WTC11 (cell line): Measurements from ENCODE around the gene FGFBP1. TPM values are rescaled to one million over a fixed set of nuclear protein-coding genes. Genes with fewer than 3 reads are reported as not detected.

ENCODE experiments used
- ATAC-seq: fragments of 200-7000 bp; cut with Tn5 transposase; 2 replicates; pipeline ENCODE4 v1.10.0; 2021; ENCODE audit warnings: mild to moderate bottlenecking, moderate library complexity
- CTCF ChIA-PET: fragments of 300-600 bp; sonication (Branson Sonifier 250); formaldehyde crosslinking; loops from one replicate; lab custom pipeline; 2021; ENCODE audit warnings: antibody characterized with exemption; lab: Charles Lee
- POLR2A ChIA-PET: fragments of 350-600 bp; sonication (Branson Sonifier 250); formaldehyde crosslinking; loops from one replicate; lab custom pipeline; 2021; ENCODE audit warnings: antibody characterized with exemption; lab: Charles Lee
- DNase-seq: peaks from one replicate; pipeline ENCODE4 v3.0.0; 2021; ENCODE audit warnings: low spot score
- H3K27ac Mint-ChIP-seq: 2 replicates; pipeline ENCODE4 v1.8.0; 2021; ENCODE audit warnings: mixed read lengths
- H3K27me3 Mint-ChIP-seq: 2 replicates; pipeline ENCODE4 v1.8.0; 2021; ENCODE audit warnings: low read depth, mild to moderate bottlenecking, moderate library complexity, mixed read lengths
- H3K36me3 Mint-ChIP-seq: 2 replicates; pipeline ENCODE4 v1.8.0; 2021; ENCODE audit warnings: mixed read lengths
- H3K4me1 Mint-ChIP-seq: 2 replicates; pipeline ENCODE4 v1.8.0; 2022; ENCODE audit warnings: mixed read lengths
- H3K4me3 Mint-ChIP-seq: 2 replicates; pipeline ENCODE4 v1.8.0; 2021; ENCODE audit warnings: mild to moderate bottlenecking, moderate library complexity, mixed read lengths
- H3K9me3 Mint-ChIP-seq: 2 replicates; pipeline ENCODE4 v1.8.0; 2021; ENCODE audit warnings: mixed read lengths
- ELF4 ChIP-seq: sonication (generic); formaldehyde crosslinking; IDR thresholded peaks from 2 replicates; pipeline ENCODE4 v1.8.1; 2022; ENCODE audit warnings: low read depth, mild to moderate bottlenecking, moderate library complexity, missing genetic modification reagents
- FOXP1 ChIP-seq: sonication (generic); formaldehyde crosslinking; IDR thresholded peaks from 2 replicates; pipeline ENCODE4 v1.8.0; 2022; ENCODE audit warnings: missing genetic modification reagents, mild to moderate bottlenecking, moderate library complexity, borderline replicate concordance
- GABPB1 ChIP-seq: sonication (generic); formaldehyde crosslinking; IDR thresholded peaks from 2 replicates; pipeline ENCODE4 v1.8.1; 2023; ENCODE audit warnings: mild to moderate bottlenecking, missing genetic modification reagents
- JAZF1 ChIP-seq: fragments of 250-450 bp; sonication (Bioruptor Pico); IDR thresholded peaks from 2 replicates; pipeline ENCODE4 v1.9.0; 2021; ENCODE audit warnings: moderate library complexity, mild to moderate bottlenecking, inconsistent platforms
- JUN ChIP-seq: sonication (generic); formaldehyde crosslinking; IDR thresholded peaks from 2 replicates; pipeline ENCODE4 v1.8.0; 2023; ENCODE audit warnings: mild to moderate bottlenecking, missing genetic modification reagents
- NFYB ChIP-seq: sonication (generic); formaldehyde crosslinking; conservative IDR thresholded peaks from 2 replicates; pipeline ENCODE4 v1.8.0; 2022; ENCODE audit warnings: low read depth, missing genetic modification reagents
- NR1H2 ChIP-seq: sonication (generic); formaldehyde crosslinking; IDR thresholded peaks from 2 replicates; pipeline ENCODE4 v1.9.0; 2021; ENCODE audit warnings: mild to moderate bottlenecking, moderate library complexity, missing genetic modification reagents
- PRRX2 ChIP-seq: fragments of 250-450 bp; sonication (Bioruptor Pico); IDR thresholded peaks from 2 replicates; pipeline ENCODE4 v1.8.0; 2021; ENCODE audit warnings: mild to moderate bottlenecking
- SMAD4 ChIP-seq: sonication (generic); formaldehyde crosslinking; IDR thresholded peaks from 2 replicates; pipeline ENCODE4 v1.8.0; 2022; ENCODE audit warnings: mild to moderate bottlenecking, missing genetic modification reagents
- TEAD4 ChIP-seq: sonication (generic); formaldehyde crosslinking; IDR thresholded peaks from 2 replicates; pipeline ENCODE4 v1.8.0; 2022; ENCODE audit warnings: mild to moderate bottlenecking, missing genetic modification reagents
- ZNF232 ChIP-seq: sonication (generic); formaldehyde crosslinking; IDR thresholded peaks from 2 replicates; pipeline ENCODE4 v1.8.0; 2022; ENCODE audit warnings: mild to moderate bottlenecking, missing genetic modification reagents
- ZNF671 ChIP-seq: fragments of 250-450 bp; sonication (Bioruptor Pico); IDR thresholded peaks from 2 replicates; pipeline ENCODE4 v1.8.0; 2021; ENCODE audit warnings: mild to moderate bottlenecking
- total RNA-seq: library from RNA; stranded (reverse); gene quantifications from 3 replicates; pipeline ENCODE4 v1.2.3, GENCODE V29; 2021
- TF ChIP-seq, protein P1 (sequence below): sonication (generic); formaldehyde crosslinking; IDR thresholded peaks from 2 replicates; pipeline ENCODE4 v1.8.0; 2023; ENCODE audit warnings: missing genetic modification reagents, mild to moderate bottlenecking, borderline replicate concordance
- TF ChIP-seq, protein P2 (sequence below): sonication (generic); formaldehyde crosslinking; IDR thresholded peaks from 2 replicates; pipeline ENCODE4 v1.8.0; 2022; ENCODE audit warnings: mild to moderate bottlenecking, missing genetic modification reagents
- TF ChIP-seq, protein P3 (sequence below): sonication (generic); formaldehyde crosslinking; IDR thresholded peaks from 2 replicates; pipeline ENCODE4 v1.8.0; 2022; ENCODE audit warnings: mild to moderate bottlenecking, missing genetic modification reagents
- TF ChIP-seq, protein P4 (sequence below): sonication (generic); formaldehyde crosslinking; IDR thresholded peaks from 2 replicates; pipeline ENCODE4 v1.8.1; 2023; ENCODE audit warnings: mild to moderate bottlenecking, missing genetic modification reagents
- TF ChIP-seq, protein P5 (sequence below): fragments of 250-450 bp; sonication (Bioruptor Pico); IDR thresholded peaks from 2 replicates; pipeline ENCODE4 v1.9.0; 2021; ENCODE audit warnings: mild to moderate bottlenecking
- TF ChIP-seq, protein P6 (sequence below): fragments of 250-450 bp; sonication (Bioruptor Pico); IDR thresholded peaks from 2 replicates; pipeline ENCODE4 v1.9.0; 2021; ENCODE audit warnings: moderate library complexity, mild to moderate bottlenecking, inconsistent platforms, borderline replicate concordance
- TF ChIP-seq, protein P7 (sequence below): fragments of 250-450 bp; sonication (Bioruptor Pico); IDR thresholded peaks from 2 replicates; pipeline ENCODE4 v1.9.0; 2021; ENCODE audit warnings: mild to moderate bottlenecking, borderline replicate concordance
- TF ChIP-seq, protein P8 (sequence below): sonication (generic); formaldehyde crosslinking; IDR thresholded peaks from 2 replicates; pipeline ENCODE4 v1.8.1; 2023; ENCODE audit warnings: mild to moderate bottlenecking, missing genetic modification reagents

Gene FGFBP1
- total RNA-seq, 1 experiment from 2014 or later = not detected

DNA sequence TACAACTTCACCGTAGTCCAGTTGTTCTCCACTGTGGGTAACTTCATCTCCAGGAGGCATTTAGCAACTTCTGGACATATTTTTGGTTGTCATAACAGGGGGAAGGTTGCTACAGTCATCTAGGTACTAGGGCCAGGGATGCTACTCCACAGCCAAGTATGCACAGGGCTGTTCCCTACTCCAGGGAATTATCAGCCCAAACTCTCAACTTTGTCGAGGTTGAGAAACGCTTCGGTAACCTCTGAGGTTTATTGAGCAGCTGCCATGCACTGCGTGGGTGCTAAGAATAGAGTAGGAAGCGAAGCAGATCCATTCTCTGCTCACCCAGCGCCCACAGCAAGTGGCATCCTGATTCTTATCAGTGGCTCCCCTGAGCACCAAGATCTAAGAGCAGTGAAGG lies 8.2 kb downstream of the FGFBP1 start:
- CTCF ChIA-PET = interaction anchor here (0.7 to 1.4 kb wide), 3 partner anchors 34 to 125 kb away, joined by 4 to 5 read pairs (median 4); no protein-coding TSS in a partner anchor
- H3K27ac Mint-ChIP-seq = no peak overlapping the region
- H3K4me1 Mint-ChIP-seq = no peaks in the 10 kb centered on the region
- TF ChIP-seq, protein P1, sequence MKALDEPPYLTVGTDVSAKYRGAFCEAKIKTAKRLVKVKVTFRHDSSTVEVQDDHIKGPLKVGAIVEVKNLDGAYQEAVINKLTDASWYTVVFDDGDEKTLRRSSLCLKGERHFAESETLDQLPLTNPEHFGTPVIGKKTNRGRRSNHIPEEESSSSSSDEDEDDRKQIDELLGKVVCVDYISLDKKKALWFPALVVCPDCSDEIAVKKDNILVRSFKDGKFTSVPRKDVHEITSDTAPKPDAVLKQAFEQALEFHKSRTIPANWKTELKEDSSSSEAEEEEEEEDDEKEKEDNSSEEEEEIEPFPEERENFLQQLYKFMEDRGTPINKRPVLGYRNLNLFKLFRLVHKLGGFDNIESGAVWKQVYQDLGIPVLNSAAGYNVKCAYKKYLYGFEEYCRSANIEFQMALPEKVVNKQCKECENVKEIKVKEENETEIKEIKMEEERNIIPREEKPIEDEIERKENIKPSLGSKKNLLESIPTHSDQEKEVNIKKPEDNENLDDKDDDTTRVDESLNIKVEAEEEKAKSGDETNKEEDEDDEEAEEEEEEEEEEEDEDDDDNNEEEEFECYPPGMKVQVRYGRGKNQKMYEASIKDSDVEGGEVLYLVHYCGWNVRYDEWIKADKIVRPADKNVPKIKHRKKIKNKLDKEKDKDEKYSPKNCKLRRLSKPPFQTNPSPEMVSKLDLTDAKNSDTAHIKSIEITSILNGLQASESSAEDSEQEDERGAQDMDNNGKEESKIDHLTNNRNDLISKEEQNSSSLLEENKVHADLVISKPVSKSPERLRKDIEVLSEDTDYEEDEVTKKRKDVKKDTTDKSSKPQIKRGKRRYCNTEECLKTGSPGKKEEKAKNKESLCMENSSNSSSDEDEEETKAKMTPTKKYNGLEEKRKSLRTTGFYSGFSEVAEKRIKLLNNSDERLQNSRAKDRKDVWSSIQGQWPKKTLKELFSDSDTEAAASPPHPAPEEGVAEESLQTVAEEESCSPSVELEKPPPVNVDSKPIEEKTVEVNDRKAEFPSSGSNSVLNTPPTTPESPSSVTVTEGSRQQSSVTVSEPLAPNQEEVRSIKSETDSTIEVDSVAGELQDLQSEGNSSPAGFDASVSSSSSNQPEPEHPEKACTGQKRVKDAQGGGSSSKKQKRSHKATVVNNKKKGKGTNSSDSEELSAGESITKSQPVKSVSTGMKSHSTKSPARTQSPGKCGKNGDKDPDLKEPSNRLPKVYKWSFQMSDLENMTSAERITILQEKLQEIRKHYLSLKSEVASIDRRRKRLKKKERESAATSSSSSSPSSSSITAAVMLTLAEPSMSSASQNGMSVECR (CRISPR knock-in tag) = no peak
- TF ChIP-seq, protein P2, sequence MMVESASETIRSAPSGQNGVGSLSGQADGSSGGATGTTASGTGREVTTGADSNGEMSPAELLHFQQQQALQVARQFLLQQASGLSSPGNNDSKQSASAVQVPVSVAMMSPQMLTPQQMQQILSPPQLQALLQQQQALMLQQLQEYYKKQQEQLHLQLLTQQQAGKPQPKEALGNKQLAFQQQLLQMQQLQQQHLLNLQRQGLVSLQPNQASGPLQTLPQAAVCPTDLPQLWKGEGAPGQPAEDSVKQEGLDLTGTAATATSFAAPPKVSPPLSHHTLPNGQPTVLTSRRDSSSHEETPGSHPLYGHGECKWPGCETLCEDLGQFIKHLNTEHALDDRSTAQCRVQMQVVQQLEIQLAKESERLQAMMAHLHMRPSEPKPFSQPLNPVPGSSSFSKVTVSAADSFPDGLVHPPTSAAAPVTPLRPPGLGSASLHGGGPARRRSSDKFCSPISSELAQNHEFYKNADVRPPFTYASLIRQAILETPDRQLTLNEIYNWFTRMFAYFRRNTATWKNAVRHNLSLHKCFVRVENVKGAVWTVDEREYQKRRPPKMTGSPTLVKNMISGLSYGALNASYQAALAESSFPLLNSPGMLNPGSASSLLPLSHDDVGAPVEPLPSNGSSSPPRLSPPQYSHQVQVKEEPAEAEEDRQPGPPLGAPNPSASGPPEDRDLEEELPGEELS (CRISPR knock-in tag) = no peak
- TF ChIP-seq FOXP1 (CRISPR knock-in tag) = no peak
- TF ChIP-seq, protein P3, sequence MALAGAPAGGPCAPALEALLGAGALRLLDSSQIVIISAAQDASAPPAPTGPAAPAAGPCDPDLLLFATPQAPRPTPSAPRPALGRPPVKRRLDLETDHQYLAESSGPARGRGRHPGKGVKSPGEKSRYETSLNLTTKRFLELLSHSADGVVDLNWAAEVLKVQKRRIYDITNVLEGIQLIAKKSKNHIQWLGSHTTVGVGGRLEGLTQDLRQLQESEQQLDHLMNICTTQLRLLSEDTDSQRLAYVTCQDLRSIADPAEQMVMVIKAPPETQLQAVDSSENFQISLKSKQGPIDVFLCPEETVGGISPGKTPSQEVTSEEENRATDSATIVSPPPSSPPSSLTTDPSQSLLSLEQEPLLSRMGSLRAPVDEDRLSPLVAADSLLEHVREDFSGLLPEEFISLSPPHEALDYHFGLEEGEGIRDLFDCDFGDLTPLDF (CRISPR knock-in tag) = no peak
- TF ChIP-seq, protein P4, sequence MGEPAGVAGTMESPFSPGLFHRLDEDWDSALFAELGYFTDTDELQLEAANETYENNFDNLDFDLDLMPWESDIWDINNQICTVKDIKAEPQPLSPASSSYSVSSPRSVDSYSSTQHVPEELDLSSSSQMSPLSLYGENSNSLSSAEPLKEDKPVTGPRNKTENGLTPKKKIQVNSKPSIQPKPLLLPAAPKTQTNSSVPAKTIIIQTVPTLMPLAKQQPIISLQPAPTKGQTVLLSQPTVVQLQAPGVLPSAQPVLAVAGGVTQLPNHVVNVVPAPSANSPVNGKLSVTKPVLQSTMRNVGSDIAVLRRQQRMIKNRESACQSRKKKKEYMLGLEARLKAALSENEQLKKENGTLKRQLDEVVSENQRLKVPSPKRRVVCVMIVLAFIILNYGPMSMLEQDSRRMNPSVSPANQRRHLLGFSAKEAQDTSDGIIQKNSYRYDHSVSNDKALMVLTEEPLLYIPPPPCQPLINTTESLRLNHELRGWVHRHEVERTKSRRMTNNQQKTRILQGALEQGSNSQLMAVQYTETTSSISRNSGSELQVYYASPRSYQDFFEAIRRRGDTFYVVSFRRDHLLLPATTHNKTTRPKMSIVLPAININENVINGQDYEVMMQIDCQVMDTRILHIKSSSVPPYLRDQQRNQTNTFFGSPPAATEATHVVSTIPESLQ (CRISPR knock-in tag) = no peak
- no peak for TF ChIP-seq JAZF1
- TF ChIP-seq, protein P5, sequence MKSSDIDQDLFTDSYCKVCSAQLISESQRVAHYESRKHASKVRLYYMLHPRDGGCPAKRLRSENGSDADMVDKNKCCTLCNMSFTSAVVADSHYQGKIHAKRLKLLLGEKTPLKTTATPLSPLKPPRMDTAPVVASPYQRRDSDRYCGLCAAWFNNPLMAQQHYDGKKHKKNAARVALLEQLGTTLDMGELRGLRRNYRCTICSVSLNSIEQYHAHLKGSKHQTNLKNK (CRISPR knock-in tag) = no peak
- TF ChIP-seq ZNF671 = no peak
- no peak for TF ChIP-seq ZNF232 (CRISPR knock-in tag)
- no peak for TF ChIP-seq NR1H2 (CRISPR knock-in tag)
- TF ChIP-seq, protein P6, sequence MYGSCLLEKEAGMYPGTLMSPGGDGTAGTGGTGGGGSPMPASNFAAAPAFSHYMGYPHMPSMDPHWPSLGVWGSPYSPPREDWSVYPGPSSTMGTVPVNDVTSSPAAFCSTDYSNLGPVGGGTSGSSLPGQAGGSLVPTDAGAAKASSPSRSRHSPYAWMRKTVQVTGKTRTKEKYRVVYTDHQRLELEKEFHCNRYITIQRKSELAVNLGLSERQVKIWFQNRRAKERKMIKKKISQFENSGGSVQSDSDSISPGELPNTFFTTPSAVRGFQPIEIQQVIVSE = no peak
- TF ChIP-seq PRRX2 (CRISPR knock-in tag) = no peak
- TF ChIP-seq GABPB1 (CRISPR knock-in tag) = no peak
- no peak for TF ChIP-seq JUN (CRISPR knock-in tag)
- TF ChIP-seq ELF4 = no peak
- no peak for TF ChIP-seq NFYB (CRISPR knock-in tag)
- TF ChIP-seq, protein P7, sequence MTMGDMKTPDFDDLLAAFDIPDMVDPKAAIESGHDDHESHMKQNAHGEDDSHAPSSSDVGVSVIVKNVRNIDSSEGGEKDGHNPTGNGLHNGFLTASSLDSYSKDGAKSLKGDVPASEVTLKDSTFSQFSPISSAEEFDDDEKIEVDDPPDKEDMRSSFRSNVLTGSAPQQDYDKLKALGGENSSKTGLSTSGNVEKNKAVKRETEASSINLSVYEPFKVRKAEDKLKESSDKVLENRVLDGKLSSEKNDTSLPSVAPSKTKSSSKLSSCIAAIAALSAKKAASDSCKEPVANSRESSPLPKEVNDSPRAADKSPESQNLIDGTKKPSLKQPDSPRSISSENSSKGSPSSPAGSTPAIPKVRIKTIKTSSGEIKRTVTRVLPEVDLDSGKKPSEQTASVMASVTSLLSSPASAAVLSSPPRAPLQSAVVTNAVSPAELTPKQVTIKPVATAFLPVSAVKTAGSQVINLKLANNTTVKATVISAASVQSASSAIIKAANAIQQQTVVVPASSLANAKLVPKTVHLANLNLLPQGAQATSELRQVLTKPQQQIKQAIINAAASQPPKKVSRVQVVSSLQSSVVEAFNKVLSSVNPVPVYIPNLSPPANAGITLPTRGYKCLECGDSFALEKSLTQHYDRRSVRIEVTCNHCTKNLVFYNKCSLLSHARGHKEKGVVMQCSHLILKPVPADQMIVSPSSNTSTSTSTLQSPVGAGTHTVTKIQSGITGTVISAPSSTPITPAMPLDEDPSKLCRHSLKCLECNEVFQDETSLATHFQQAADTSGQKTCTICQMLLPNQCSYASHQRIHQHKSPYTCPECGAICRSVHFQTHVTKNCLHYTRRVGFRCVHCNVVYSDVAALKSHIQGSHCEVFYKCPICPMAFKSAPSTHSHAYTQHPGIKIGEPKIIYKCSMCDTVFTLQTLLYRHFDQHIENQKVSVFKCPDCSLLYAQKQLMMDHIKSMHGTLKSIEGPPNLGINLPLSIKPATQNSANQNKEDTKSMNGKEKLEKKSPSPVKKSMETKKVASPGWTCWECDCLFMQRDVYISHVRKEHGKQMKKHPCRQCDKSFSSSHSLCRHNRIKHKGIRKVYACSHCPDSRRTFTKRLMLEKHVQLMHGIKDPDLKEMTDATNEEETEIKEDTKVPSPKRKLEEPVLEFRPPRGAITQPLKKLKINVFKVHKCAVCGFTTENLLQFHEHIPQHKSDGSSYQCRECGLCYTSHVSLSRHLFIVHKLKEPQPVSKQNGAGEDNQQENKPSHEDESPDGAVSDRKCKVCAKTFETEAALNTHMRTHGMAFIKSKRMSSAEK (CRISPR knock-in tag) = no peak
- no peak for TF ChIP-seq TEAD4 (CRISPR knock-in tag)
- TF ChIP-seq SMAD4 (CRISPR knock-in tag) = no peak
- TF ChIP-seq, protein P8, sequence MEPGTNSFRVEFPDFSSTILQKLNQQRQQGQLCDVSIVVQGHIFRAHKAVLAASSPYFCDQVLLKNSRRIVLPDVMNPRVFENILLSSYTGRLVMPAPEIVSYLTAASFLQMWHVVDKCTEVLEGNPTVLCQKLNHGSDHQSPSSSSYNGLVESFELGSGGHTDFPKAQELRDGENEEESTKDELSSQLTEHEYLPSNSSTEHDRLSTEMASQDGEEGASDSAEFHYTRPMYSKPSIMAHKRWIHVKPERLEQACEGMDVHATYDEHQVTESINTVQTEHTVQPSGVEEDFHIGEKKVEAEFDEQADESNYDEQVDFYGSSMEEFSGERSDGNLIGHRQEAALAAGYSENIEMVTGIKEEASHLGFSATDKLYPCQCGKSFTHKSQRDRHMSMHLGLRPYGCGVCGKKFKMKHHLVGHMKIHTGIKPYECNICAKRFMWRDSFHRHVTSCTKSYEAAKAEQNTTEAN (CRISPR knock-in tag) = no peak
- TF ChIP-seq, all 79 proteins: peak for 0
- DNase-seq (no peak), ATAC-seq (no peak)
- Mint-ChIP-seq H3K27me3 (no peaks in the 10 kb centered on the region), H3K4me3 (no peak overlapping the region), H3K9me3 (no peaks in the 10 kb centered on the region), H3K36me3 (no peaks in the 10 kb centered on the region)
- POLR2A ChIA-PET = no interaction called here
